ENCODE data around the gene TSPAN9.

DNA sequence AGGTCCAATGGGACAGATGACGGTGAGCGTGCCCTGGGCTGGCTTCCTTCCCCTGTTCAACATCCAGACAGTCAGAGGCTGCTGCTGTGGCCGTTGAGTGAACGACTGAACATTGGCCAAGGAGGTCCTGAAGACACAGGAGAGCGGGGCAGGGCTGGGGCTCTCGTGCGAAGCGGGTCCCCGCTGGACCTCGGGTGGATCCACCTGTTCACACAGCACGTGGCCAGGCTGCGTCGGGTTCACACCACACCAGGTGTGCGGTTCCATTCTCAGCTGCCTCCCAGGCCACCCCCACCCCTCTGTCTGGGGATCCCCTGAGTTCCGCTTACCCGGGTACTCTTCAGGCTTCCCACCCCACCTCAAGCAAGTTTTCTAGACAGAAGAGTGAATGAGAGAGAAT lies 214.8 kb downstream of the TSPAN9 start:
- TF ChIP-seq EP300 (IDR thresholded peaks at IDR 0.05) (no peak), RAD21 (conservative IDR thresholded peaks at IDR 0.05 in 1 of 2, IDR thresholded peaks at IDR 0.05 in 1 of 2) (no peak), RFX5 (IDR thresholded peaks at IDR 0.05) (no peak), POLR2A (IDR thresholded peaks at IDR 0.05; ENCODE audit: low read length) (no peak), ESRRA (IDR thresholded peaks at IDR 0.05; ENCODE audit: borderline replicate concordance, low read length) (no peak), BHLHE40 (IDR thresholded peaks at IDR 0.05; ENCODE audit: low read depth, low read length) (no peak), CHD2 (IDR thresholded peaks at IDR 0.05; ENCODE audit: low read length, partially characterized antibody) (no peak)
- TF ChIP-seq, protein P1, sequence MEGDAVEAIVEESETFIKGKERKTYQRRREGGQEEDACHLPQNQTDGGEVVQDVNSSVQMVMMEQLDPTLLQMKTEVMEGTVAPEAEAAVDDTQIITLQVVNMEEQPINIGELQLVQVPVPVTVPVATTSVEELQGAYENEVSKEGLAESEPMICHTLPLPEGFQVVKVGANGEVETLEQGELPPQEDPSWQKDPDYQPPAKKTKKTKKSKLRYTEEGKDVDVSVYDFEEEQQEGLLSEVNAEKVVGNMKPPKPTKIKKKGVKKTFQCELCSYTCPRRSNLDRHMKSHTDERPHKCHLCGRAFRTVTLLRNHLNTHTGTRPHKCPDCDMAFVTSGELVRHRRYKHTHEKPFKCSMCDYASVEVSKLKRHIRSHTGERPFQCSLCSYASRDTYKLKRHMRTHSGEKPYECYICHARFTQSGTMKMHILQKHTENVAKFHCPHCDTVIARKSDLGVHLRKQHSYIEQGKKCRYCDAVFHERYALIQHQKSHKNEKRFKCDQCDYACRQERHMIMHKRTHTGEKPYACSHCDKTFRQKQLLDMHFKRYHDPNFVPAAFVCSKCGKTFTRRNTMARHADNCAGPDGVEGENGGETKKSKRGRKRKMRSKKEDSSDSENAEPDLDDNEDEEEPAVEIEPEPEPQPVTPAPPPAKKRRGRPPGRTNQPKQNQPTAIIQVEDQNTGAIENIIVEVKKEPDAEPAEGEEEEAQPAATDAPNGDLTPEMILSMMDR (IDR thresholded peaks at IDR 0.05), result no peak
- TF ChIP-seq, protein P2, sequence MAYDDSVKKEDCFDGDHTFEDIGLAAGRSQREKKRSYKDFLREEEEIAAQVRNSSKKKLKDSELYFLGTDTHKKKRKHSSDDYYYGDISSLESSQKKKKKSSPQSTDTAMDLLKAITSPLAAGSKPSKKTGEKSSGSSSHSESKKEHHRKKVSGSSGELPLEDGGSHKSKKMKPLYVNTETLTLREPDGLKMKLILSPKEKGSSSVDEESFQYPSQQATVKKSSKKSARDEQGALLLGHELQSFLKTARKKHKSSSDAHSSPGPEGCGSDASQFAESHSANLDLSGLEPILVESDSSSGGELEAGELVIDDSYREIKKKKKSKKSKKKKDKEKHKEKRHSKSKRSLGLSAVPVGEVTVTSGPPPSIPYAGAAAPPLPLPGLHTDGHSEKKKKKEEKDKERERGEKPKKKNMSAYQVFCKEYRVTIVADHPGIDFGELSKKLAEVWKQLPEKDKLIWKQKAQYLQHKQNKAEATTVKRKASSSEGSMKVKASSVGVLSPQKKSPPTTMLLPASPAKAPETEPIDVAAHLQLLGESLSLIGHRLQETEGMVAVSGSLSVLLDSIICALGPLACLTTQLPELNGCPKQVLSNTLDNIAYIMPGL (CRISPR knock-in tag; IDR thresholded peaks at IDR 0.05; ENCODE audit: borderline replicate concordance), result no peak
- TF ChIP-seq, protein P3, sequence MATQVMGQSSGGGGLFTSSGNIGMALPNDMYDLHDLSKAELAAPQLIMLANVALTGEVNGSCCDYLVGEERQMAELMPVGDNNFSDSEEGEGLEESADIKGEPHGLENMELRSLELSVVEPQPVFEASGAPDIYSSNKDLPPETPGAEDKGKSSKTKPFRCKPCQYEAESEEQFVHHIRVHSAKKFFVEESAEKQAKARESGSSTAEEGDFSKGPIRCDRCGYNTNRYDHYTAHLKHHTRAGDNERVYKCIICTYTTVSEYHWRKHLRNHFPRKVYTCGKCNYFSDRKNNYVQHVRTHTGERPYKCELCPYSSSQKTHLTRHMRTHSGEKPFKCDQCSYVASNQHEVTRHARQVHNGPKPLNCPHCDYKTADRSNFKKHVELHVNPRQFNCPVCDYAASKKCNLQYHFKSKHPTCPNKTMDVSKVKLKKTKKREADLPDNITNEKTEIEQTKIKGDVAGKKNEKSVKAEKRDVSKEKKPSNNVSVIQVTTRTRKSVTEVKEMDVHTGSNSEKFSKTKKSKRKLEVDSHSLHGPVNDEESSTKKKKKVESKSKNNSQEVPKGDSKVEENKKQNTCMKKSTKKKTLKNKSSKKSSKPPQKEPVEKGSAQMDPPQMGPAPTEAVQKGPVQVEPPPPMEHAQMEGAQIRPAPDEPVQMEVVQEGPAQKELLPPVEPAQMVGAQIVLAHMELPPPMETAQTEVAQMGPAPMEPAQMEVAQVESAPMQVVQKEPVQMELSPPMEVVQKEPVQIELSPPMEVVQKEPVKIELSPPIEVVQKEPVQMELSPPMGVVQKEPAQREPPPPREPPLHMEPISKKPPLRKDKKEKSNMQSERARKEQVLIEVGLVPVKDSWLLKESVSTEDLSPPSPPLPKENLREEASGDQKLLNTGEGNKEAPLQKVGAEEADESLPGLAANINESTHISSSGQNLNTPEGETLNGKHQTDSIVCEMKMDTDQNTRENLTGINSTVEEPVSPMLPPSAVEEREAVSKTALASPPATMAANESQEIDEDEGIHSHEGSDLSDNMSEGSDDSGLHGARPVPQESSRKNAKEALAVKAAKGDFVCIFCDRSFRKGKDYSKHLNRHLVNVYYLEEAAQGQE (IDR thresholded peaks at IDR 0.05), result no peak
